ENCODE measurements around the gene IER2. TPM values are rescaled to one million over a fixed set of nuclear protein-coding genes. Genes with fewer than 3 reads are reported as not detected.
"Not testable (repeated sequence)": the region's sequence is repeated elsewhere in the genome, so short reads cannot be mapped to it uniquely, and the experiment has no call there.

Gene IER2
- total RNA-seq, 2 experiments from 2014 or later = 64.3 to 79.5 TPM

DNA sequence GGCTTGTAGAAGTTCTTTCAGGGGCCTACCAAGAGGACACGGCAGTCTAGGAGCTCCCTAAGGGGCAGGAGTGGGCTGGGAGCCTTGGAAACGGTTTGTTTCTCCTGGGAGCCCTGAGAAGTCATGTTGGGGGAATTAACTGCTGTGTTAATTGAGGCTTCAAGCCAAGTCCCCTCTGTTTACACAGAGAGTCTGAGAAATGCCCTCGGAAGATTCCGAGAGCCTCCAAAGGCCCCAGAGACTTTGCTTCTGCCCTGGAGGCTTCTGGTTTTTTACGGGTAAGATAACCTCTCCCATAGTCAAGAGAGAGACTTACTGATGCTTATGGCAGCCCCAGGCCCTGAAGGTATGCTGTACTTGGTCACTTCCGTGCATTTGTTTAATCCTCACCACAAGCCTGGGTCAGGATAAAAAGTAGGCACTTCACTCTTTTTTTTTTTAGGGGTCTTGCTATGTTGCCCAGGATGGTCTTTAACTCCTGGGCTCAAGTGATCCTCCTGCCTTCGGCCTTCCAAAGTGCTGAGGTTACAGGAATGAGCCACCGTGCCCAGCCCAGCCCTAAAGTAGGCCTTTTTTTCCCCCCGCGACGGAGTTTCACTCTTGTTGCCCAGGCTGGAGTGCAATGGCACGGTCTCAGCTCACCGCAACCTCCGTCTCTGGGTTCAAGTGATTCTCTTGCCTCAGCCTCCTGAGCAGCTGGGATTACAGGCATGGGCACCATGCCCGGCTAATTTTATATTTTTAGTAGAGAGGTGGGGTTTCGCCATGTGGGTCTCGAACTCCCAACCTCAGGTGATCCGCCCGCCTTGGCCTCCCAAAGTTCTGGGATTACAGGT, 15.2 kb downstream of the IER2 start:
- no TSS peak for BruUV-seq (replicated peaks)
- intact Hi-C loops (cut with micrococcal nuclease; ENCODE audit: unreplicated experiment) = loop anchor here (10.0 kb wide), 1 partner anchor 669 kb away; no protein-coding TSS in a partner anchor

GRCh38 chr19:13166151-13166550, 15.9 kb downstream of the IER2 start:
- peaks cover 96% of the 10 kb centered on the region for H3K4me1 ChIP-seq (ENCODE audit: insufficient read depth, low read length, poor library complexity, severe bottlenecking)
- H4K20me1 ChIP-seq (ENCODE audit: insufficient read depth, low read length); BruUV-seq (replicated peaks); H3K4me2 ChIP-seq (ENCODE audit: low read length); H3K9me2 ChIP-seq (ENCODE audit: insufficient read depth, low read length); H3K9me3 ChIP-seq (ENCODE audit: low read length); H3K36me3 ChIP-seq (ENCODE audit: insufficient read depth, low read length); CTCF ChIA-PET (ENCODE audit: unreplicated experiment); H3K4me3 ChIP-seq (ENCODE audit: low read depth, low read length, poor library complexity, severe bottlenecking); H2AFZ ChIP-seq (ENCODE audit: low read length); DNase-seq (ENCODE audit: low spot score): not testable (repeated sequence)
- H3K27ac ChIP-seq (ENCODE audit: low read depth, low read length, poor library complexity, severe bottlenecking) = peak overlapping the region; percentile 95
- intact Hi-C loops (cut with micrococcal nuclease; ENCODE audit: unreplicated experiment) = loop anchor here (2.0 to 10.0 kb wide), 2 partner anchors 13 to 669 kb away; no protein-coding TSS in a partner anchor
- POLR2A ChIA-PET = interaction anchor here (0.6 kb wide), 2 partner anchors 16 to 20 kb away, joined by 3 read pairs; no protein-coding TSS in a partner anchor
- H3K79me2 ChIP-seq (ENCODE audit: insufficient read depth, low read depth, low read length) = peaks cover 16% of the 10 kb centered on the region; the same call in 1 of the 2 replicates

More for the DNA sequence above, 15.2 kb downstream of the IER2 start:
- Histone ChIP-seq H3K9me3 (ENCODE audit: low read length) (no peaks in the 10 kb centered on the region), H3K27ac (ENCODE audit: low read depth, low read length, poor library complexity, severe bottlenecking) (peak overlapping the region; percentile 95), H4K20me1 (ENCODE audit: insufficient read depth, low read length) (no peaks in the 10 kb centered on the region), H3K36me3 (ENCODE audit: insufficient read depth, low read length) (no peaks in the 10 kb centered on the region), H3K4me3 (ENCODE audit: low read depth, low read length, poor library complexity, severe bottlenecking) (peak overlapping the region; percentile 69), H3K4me1 (ENCODE audit: insufficient read depth, low read length, poor library complexity, severe bottlenecking) (peaks cover 96% of the 10 kb centered on the region), H2AFZ (ENCODE audit: low read length) (peak overlapping the region; percentile 32; the same call in 1 of the 2 replicates), H3K79me2 (ENCODE audit: insufficient read depth, low read depth, low read length) (peaks cover 22% of the 10 kb centered on the region; the same call in 1 of the 2 replicates), H3K9me2 (ENCODE audit: insufficient read depth, low read length) (no peaks in the 10 kb centered on the region), H3K4me2 (ENCODE audit: low read length) (peak overlapping the region; percentile 96)
- POLR2A ChIA-PET = interaction anchor here (0.8 to 2.5 kb wide), 3 partner anchors 10 to 28 kb away, joined by 3 to 13 read pairs (median 4); no protein-coding TSS in a partner anchor
- CTCF ChIA-PET (ENCODE audit: unreplicated experiment) = no interaction called here
- no peak for DNase-seq (ENCODE audit: low spot score)
- TF ChIP-seq CTCF (conservative IDR thresholded peaks at IDR 0.05; ENCODE audit: low read length) = no peak
- no peak for TF ChIP-seq EZH2phosphoT487 (IDR thresholded peaks at IDR 0.05; ENCODE audit: borderline replicate concordance, low read depth, low read length)

DNA sequence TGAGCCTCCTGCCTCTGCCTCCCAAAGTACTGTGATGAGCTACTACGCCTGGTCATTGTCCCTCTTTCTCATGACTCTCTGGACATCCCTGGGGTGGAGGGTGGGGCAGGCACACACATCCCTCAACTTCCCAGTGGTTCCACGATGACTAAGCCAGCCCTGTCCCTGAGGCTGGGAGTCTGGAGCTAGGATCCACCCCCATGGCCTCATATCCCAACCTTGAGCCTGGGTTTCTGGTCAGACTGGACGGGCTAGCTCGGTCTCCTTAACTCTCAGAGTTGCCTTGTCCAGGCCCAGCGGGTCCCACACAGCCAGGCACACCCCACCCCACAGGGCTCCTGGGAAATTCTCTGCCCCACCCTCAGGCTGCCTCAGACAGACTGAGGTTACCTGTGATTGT, 19.6 kb downstream of the IER2 start:
- Histone ChIP-seq H2AFZ (ENCODE audit: low read length) (no peak overlapping the region), H3K9me2 (ENCODE audit: insufficient read depth, low read length) (no peaks in the 10 kb centered on the region), H3K9me3 (ENCODE audit: low read length) (no peaks in the 10 kb centered on the region), H3K4me3 (ENCODE audit: low read depth, low read length, poor library complexity, severe bottlenecking) (no peak overlapping the region), H3K4me2 (ENCODE audit: low read length) (peak overlapping the region; percentile 74; the same call in 1 of the 2 replicates), H3K27ac (ENCODE audit: low read depth, low read length, poor library complexity, severe bottlenecking) (peak overlapping the region; percentile 95), H3K4me1 (ENCODE audit: insufficient read depth, low read length, poor library complexity, severe bottlenecking) (peaks cover 78% of the 10 kb centered on the region), H4K20me1 (ENCODE audit: insufficient read depth, low read length) (no peaks in the 10 kb centered on the region), H3K36me3 (ENCODE audit: insufficient read depth, low read length) (no peaks in the 10 kb centered on the region), H3K79me2 (ENCODE audit: insufficient read depth, low read depth, low read length) (peaks cover 6% of the 10 kb centered on the region; the same call in 1 of the 2 replicates)
- no TSS peak for BruUV-seq (replicated peaks)
- no peak for DNase-seq (ENCODE audit: low spot score)
- ChIA-PET POLR2A (interaction anchor here (0.5 to 2.9 kb wide), 6 partner anchors 8 to 18 kb away, joined by 3 to 18 read pairs (median 5); no protein-coding TSS in a partner anchor), CTCF (ENCODE audit: unreplicated experiment) (no interaction called here)
- intact Hi-C loops (cut with micrococcal nuclease; ENCODE audit: unreplicated experiment) = loop anchor here (10.0 kb wide), 1 partner anchor 665 kb away; no protein-coding TSS in a partner anchor
- no peak for TF ChIP-seq EZH2phosphoT487 (IDR thresholded peaks at IDR 0.05; ENCODE audit: borderline replicate concordance, low read depth, low read length)
- no peak for TF ChIP-seq CTCF (conservative IDR thresholded peaks at IDR 0.05; ENCODE audit: low read length)
